ENCODE results near the gene CALU. TPM values are rescaled to one million over a fixed set of nuclear protein-coding genes. Genes with fewer than 3 reads are reported as not detected.

Gene CALU
- total RNA-seq, 6 donors from 2014 or later: 25.1 to 113 (median 76.6) TPM

DNA sequence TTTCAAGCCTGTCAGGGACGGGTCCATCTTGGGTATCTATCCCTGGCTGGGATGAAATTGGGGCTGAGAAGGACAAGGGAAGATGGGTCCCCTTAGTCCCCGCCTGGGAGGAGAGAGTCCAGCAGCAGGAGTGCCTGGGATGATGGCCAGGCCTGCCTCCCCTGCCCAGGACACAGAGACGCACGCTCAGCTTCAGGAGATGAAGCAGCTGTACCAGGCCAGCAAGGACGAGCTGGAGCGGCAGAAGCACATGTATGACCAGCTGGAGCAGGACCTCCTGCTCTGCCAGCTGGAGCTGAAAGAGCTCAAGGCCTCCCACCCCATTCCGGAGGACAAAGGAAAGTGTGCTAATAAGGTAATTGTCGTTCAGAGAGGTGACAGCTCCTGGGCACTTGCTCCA is 68.0 kb downstream of the CALU start:
- Histone ChIP-seq H3K27ac (no peak overlapping the region), H3K4me3 (no peak overlapping the region), H3K4me1 (no peaks in the 10 kb centered on the region), H3K36me3 (no peaks in the 10 kb centered on the region), H3K9me3 (no peaks in the 10 kb centered on the region), H3K27me3 (no peaks in the 10 kb centered on the region)
- 85 to 93% methylated on average over 8 of the region's 8 CpGs for WGBS, 2 donors
- DNase-seq: no peak
- no peak for TF ChIP-seq EP300 (IDR thresholded peaks at IDR 0.05)
- no peak for TF ChIP-seq POLR2A (IDR thresholded peaks at IDR 0.05)
- no peak for TF ChIP-seq POLR2AphosphoS5 (IDR thresholded peaks at IDR 0.05)
- TF ChIP-seq, protein P1, sequence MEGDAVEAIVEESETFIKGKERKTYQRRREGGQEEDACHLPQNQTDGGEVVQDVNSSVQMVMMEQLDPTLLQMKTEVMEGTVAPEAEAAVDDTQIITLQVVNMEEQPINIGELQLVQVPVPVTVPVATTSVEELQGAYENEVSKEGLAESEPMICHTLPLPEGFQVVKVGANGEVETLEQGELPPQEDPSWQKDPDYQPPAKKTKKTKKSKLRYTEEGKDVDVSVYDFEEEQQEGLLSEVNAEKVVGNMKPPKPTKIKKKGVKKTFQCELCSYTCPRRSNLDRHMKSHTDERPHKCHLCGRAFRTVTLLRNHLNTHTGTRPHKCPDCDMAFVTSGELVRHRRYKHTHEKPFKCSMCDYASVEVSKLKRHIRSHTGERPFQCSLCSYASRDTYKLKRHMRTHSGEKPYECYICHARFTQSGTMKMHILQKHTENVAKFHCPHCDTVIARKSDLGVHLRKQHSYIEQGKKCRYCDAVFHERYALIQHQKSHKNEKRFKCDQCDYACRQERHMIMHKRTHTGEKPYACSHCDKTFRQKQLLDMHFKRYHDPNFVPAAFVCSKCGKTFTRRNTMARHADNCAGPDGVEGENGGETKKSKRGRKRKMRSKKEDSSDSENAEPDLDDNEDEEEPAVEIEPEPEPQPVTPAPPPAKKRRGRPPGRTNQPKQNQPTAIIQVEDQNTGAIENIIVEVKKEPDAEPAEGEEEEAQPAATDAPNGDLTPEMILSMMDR (IDR thresholded peaks at IDR 0.05): no peak
- ATAC-seq (ENCODE audit: low FRiP score in 2 of 2): no peak

DNA sequence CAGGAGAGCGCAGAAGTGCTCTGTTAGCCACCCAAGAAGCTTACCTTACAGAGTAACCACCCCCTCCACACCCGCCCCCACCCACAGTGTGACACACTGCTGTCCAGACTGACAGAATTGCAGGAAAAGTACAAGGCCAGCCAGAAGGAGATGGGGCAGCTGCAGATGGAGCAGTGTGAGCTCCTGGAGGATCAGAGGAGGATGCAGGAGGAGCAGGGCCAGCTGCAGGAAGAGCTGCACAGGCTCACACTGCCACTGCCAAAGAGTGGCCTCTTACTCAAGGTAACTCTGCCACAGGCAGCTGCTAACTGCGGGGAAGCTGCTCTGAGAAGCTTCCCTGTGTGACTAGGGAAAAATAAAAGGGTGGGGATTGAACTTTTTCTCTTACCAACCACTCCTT is 70.2 kb downstream of the CALU start:
- Histone ChIP-seq H3K36me3 (no peaks in the 10 kb centered on the region), H3K27me3 (no peaks in the 10 kb centered on the region), H3K4me3 (no peak overlapping the region), H3K4me1 (peaks cover 0 to 5% (median 0%) of the 10 kb centered on the region in 4 donors), H3K9me3 (no peaks in the 10 kb centered on the region), H3K27ac (no peak overlapping the region)
- ATAC-seq (ENCODE audit: low FRiP score in 2 of 2) (no peak), DNase-seq (no peak)
- TF ChIP-seq POLR2AphosphoS5 (IDR thresholded peaks at IDR 0.05) (no peak), POLR2A (IDR thresholded peaks at IDR 0.05) (no peak), EP300 (IDR thresholded peaks at IDR 0.05) (no peak)
- TF ChIP-seq, protein P1 (IDR thresholded peaks at IDR 0.05): no peak
- WGBS, 2 donors: 81 to 97% methylated on average over 2 to 3 of the region's 3 CpGs

DNA sequence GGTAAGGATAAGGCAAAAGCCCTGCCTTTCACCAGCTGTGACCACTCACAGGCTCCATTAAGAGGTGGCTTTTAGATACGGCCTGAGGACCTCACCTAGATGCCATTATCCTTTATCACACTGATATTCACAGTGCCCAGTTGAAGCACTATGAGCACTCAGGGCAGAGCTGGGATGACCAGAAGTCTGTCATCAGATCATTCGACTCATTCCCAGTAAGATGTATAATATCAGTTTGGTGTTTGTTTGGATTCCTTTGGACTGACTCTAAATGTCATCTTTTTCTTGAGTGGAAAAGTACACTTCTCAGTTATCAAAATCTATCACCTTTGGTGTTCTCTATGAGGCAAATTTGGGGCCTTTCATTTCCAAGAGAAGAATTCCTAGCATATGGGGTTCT is 71.3 kb downstream of the CALU start:
- TF ChIP-seq, protein P1 (IDR thresholded peaks at IDR 0.05): no peak
- no peak for TF ChIP-seq POLR2A (IDR thresholded peaks at IDR 0.05)
- TF ChIP-seq EP300 (IDR thresholded peaks at IDR 0.05): no peak
- no peak for TF ChIP-seq POLR2AphosphoS5 (IDR thresholded peaks at IDR 0.05)
- H3K36me3 ChIP-seq: no peaks in the 10 kb centered on the region
- peaks cover 0 to 5% (median 0%) of the 10 kb centered on the region in 4 donors for H3K4me1 ChIP-seq
- no peak overlapping the region for H3K4me3 ChIP-seq
- H3K9me3 ChIP-seq: no peaks in the 10 kb centered on the region
- H3K27ac ChIP-seq: no peak overlapping the region
- ATAC-seq (ENCODE audit: low FRiP score in 2 of 2) (no peak), DNase-seq (no peak)
- H3K27me3 ChIP-seq: no peaks in the 10 kb centered on the region
- 81 to 93% methylated on average over 2 of the region's 2 CpGs for WGBS, 2 donors

DNA sequence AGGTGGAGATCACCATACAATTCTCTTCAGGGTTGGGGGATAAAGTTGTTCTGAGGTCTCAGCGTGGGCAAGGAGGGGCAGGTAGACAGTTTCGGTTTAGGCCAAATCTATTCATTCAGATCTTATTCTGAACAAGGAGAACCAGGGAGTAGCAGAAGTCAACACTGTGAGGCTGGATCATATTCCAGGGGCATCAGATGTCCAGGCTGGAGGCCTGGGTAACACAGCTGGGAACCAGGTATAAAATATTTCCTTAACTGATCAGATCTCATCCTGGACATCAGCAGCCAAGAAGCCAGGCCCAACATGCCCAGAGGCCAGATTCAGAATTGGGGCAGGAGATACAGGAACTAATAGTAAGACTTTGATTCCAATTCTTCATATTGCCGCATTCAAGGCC is 71.8 kb downstream of the CALU start:
- Histone ChIP-seq H3K36me3 (no peaks in the 10 kb centered on the region), H3K27me3 (no peaks in the 10 kb centered on the region), H3K4me1 (peaks cover 0 to 5% (median 0%) of the 10 kb centered on the region in 4 donors), H3K27ac (no peak overlapping the region), H3K4me3 (no peak overlapping the region), H3K9me3 (no peaks in the 10 kb centered on the region)
- ATAC-seq (ENCODE audit: low FRiP score in 2 of 2) (no peak), DNase-seq (no peak)
- 97 to 98% methylated on average over 3 of the region's 3 CpGs for WGBS, 2 donors
- TF ChIP-seq EP300 (IDR thresholded peaks at IDR 0.05) (no peak), POLR2AphosphoS5 (IDR thresholded peaks at IDR 0.05) (no peak), POLR2A (IDR thresholded peaks at IDR 0.05) (no peak)
- TF ChIP-seq, protein P1 (IDR thresholded peaks at IDR 0.05): no peak

DNA sequence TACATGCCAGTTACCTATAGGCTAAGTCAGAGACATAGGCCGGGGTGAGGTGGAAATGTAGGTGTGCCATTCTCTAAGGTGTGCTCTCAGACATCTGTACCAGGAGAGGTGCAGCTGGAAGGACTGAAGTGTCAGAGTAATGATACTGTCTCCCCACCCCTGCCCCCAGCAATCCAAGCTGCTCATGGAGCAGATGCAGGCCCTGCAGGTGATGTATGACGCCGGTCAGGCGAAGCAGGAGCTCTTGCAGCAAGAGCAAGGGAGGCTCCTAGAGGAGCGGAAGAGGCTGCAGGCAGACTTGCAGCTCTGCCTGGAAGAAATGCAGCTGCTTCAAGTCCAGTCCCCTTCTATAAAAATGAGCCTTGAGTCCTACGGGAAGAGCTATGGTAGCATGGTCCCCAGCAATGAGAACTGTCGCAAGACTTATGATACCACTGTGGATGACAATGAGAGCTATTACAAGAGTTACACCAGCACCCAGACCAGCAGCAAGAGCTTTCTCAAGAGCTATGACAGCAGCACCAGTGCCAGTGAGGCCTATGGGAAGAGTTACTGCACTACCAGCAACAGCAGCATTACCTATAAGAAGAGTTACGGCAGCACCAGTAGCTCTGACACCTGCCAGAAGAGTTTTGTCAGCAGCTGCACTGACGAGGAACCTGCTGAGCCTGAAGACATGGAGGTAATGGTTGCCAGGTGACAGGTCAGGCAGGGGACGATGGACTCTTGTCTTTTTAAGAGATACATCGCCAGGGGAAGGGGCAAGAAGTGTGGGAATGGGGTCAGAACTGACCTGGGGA is 72.7 kb downstream of the CALU start:
- ATAC-seq (ENCODE audit: low FRiP score in 2 of 2) (no peak), DNase-seq (no peak)
- no peaks in the 10 kb centered on the region for H3K36me3 ChIP-seq
- H3K9me3 ChIP-seq: no peaks in the 10 kb centered on the region
- WGBS, 2 donors: 91 to 95% methylated on average over 9 to 10 of the region's 11 CpGs
- no peak for TF ChIP-seq POLR2AphosphoS5 (IDR thresholded peaks at IDR 0.05)
- H3K4me1 ChIP-seq: peaks cover 0 to 5% (median 0%) of the 10 kb centered on the region in 4 donors
- H3K4me3 ChIP-seq: no peak overlapping the region
- H3K27ac ChIP-seq: no peak overlapping the region
- no peaks in the 10 kb centered on the region for H3K27me3 ChIP-seq
